Stimulated activated memory B cell treated with anti-CD40 and anti-IgM and Interleukin-4, amounts not matched to agents 10 μg/mL and 1 μg/mL and 100 μg/mL, for 72 hours (primary cell): ENCODE results near the gene DLG2.

Experiments used
- ATAC-seq: fragments of 150-1000 bp; cut with Tn5 transposase; 2 replicates; pipeline ENCODE4 v1.10.0; 2021
- H3K27ac Mint-ChIP-seq: one replicate; pipeline ENCODE4 v1.8.0; 2022; ENCODE audit warnings: mild to moderate bottlenecking, mixed read lengths
- H3K27me3 Mint-ChIP-seq: one replicate; pipeline ENCODE4 v1.8.0; 2022; ENCODE audit warnings: mixed read lengths
- H3K36me3 Mint-ChIP-seq: one replicate; pipeline ENCODE4 v1.8.0; 2022; ENCODE audit warnings: mixed read lengths
- H3K4me1 Mint-ChIP-seq: one replicate; pipeline ENCODE4 v1.8.0; 2022; ENCODE audit warnings: mixed read lengths
- H3K4me3 Mint-ChIP-seq: one replicate; pipeline ENCODE4 v1.8.0; 2022; ENCODE audit warnings: mild to moderate bottlenecking, moderate library complexity, mixed read lengths
- H3K9me3 Mint-ChIP-seq: one replicate; pipeline ENCODE4 v1.8.0; 2022; ENCODE audit warnings: mixed read lengths

Gene DLG2

DNA sequence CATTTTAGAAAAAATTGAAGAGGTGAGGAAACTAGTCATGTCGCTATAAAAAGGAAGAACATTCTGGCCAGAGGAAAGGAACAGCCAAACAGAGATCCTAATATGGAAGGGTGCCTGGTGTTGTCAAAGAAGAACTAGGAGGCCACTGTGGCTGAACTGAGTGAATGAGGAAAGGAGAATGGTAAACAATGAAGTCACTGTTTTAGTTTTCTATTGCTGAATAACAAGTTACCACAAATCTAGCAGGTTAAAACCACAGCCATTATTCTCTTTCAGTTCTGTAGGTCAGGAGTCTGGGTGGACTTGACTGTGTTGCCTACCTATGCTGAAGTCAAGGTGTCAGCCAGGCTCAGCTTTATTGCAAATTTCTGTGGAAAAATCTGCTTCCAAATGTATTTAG lies 1791.7 kb downstream of the DLG2 start:
- no peak overlapping the region for H3K4me3 Mint-ChIP-seq
- no peak for ATAC-seq
- H3K27me3 Mint-ChIP-seq: peaks cover 10% of the 10 kb centered on the region
- no peaks in the 10 kb centered on the region for H3K36me3 Mint-ChIP-seq
- H3K9me3 Mint-ChIP-seq: no peaks in the 10 kb centered on the region
- H3K4me1 Mint-ChIP-seq: no peaks in the 10 kb centered on the region
- H3K27ac Mint-ChIP-seq: no peak overlapping the region

DNA sequence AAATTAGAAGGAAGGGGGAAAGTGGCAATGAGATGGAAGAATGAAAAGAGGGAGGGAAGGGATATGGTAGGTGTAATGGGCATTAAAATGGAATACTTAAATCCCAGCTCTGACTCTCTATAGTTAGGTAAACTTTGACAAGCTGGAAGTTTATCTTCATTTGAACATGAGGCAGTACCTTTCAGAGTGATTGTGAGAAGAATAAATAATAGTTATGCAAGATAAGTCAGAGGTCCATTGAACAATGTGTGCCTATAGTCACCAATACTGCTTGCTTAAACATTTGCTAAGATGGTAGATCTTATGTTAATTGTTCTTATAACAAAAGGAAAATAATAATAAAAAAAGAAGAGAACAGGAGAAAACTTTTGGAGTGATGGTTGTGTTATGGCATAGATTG lies 1795.2 kb downstream of the DLG2 start:
- Mint-ChIP-seq H3K4me1 (no peaks in the 10 kb centered on the region), H3K27me3 (no peaks in the 10 kb centered on the region), H3K36me3 (no peaks in the 10 kb centered on the region), H3K27ac (no peak overlapping the region), H3K9me3 (no peaks in the 10 kb centered on the region), H3K4me3 (no peak overlapping the region)
- no peak for ATAC-seq

DNA sequence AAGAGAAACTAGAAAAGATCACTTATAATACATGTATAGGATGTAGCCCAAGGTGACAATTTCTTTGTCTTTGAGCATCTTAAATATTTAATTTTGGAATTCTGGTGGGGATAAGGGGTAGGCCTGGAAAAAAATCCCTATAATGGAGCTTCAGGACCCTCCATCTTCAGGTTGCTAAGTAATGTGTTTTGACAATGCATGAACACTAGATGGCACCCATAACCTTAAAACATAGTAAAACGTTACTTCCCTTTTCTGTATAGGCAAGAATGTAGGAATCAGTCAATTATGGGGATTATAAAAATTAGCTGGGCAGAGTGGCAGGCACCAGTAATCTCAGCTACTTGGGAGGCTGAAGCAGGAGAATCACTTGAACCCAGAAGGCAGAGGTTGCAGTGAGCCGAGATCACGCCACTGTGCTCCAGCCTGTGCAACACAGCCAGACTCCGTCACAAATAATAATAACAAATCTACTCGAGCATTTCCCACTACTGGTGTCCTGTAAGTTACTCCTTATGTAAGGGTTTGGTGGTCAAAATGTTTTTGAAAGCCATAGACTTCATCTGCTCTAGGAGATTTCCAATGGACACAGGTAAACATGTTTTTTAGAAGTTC lies 1799.1 kb downstream of the DLG2 start:
- peak; percentile 62 for ATAC-seq
- Mint-ChIP-seq H3K9me3 (no peaks in the 10 kb centered on the region), H3K4me1 (no peaks in the 10 kb centered on the region), H3K36me3 (no peaks in the 10 kb centered on the region), H3K4me3 (no peak overlapping the region), H3K27me3 (no peaks in the 10 kb centered on the region), H3K27ac (no peak overlapping the region)

DNA sequence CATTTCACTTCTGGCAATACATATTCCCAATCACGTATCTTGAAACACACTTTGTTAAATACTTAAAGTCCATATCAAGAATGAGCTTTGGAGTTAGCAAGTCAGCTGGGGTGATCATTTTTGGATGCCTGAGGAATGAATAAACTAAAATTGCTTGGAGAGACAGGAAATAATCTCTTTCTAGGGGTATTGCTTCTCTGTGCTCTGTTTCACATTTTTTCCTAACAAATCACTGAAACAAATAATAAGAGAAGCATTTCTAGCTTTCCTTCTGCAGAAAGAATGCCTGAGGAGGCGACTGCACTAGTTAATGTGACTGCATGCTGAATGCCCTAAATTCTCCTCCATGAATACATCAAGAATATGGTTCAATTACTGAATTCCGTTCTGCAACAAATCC lies 1799.6 kb downstream of the DLG2 start:
- Mint-ChIP-seq H3K4me1 (no peaks in the 10 kb centered on the region), H3K9me3 (no peaks in the 10 kb centered on the region), H3K36me3 (no peaks in the 10 kb centered on the region), H3K27me3 (no peaks in the 10 kb centered on the region), H3K27ac (no peak overlapping the region), H3K4me3 (no peak overlapping the region)
- no peak for ATAC-seq

DNA sequence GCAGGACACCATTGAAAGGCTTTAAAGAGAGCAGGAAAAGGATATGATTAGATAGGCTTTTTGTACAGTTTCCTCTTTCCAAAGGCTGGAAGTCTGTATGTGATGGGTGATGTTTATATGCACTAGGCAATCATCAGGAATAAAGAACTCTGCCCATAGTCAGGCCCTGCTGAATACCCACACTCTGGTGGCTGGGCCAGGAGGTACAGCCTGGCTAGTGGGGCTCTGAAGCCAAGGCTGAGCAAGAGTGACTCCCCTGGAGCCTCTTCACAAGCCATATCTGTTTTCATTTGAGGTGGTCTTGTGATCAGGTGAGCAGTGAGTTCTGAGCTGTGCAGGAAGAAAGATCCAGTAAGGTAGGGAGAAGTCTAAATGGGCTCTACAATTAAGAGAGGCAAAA lies 1801.1 kb downstream of the DLG2 start:
- H3K27me3 Mint-ChIP-seq: no peaks in the 10 kb centered on the region
- no peaks in the 10 kb centered on the region for H3K36me3 Mint-ChIP-seq
- ATAC-seq: peak; percentile 31
- no peak overlapping the region for H3K4me3 Mint-ChIP-seq
- no peak overlapping the region for H3K27ac Mint-ChIP-seq
- H3K4me1 Mint-ChIP-seq: no peaks in the 10 kb centered on the region
- H3K9me3 Mint-ChIP-seq: no peaks in the 10 kb centered on the region

DNA sequence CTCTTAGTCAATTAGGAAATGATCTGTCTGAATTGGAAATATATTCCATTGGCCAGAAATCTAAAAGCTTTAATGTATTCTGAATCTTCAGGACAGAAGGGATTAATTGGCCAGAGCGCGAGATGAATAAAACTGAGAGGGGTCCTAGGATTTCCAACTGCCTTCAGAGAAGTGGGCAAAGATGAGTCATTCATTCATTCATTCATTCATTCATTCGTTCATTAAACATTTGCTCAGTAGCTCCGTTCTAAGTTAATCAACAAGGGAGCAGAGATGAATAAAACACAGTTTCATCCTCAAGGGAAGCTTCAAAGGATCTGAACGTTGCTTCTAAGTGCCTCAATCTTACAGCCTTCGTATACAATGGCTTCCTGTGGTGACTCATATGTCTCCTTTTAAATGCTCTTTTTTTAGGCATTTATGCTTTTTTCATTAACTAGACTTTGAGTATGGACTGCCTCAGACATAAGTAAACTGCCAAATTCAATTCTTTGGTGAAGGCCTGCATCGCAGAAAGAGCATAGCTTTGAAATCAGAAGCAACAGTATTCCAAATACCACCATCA lies 1803.6 kb downstream of the DLG2 start:
- no peak overlapping the region for H3K27ac Mint-ChIP-seq
- no peaks in the 10 kb centered on the region for H3K27me3 Mint-ChIP-seq
- ATAC-seq: no peak
- no peaks in the 10 kb centered on the region for H3K9me3 Mint-ChIP-seq
- no peaks in the 10 kb centered on the region for H3K36me3 Mint-ChIP-seq
- no peaks in the 10 kb centered on the region for H3K4me1 Mint-ChIP-seq
- no peak overlapping the region for H3K4me3 Mint-ChIP-seq

DNA sequence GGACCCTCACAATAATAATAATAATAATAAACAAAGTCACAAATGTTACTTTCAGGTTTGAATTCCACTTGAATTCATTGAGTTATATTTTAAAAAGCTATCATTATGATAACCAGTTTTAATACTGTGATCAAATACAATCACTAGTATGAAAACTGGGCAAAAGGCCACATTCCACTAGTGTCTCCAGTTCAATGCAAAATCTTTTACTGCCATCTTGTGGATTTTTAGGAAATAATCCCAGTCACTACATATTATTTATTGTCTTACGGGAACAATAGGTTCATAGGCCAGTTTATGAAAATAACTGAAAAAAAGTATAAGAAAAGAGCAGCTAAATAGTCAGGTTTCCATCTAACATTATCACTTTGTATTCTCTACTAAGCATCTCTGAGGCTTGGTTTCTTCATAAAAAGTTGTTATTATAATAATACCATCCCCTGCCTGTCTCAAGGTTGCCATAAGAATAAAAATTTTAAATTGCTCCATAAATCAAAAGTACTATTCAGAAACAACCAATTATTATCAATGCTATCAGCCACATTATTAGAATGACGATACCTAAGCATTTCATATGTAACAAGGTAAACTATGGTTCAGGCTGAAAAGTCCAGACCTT lies 1807.1 kb downstream of the DLG2 start:
- Mint-ChIP-seq H3K9me3 (no peaks in the 10 kb centered on the region), H3K36me3 (no peaks in the 10 kb centered on the region), H3K4me3 (no peak overlapping the region), H3K27ac (no peak overlapping the region), H3K4me1 (no peaks in the 10 kb centered on the region), H3K27me3 (no peaks in the 10 kb centered on the region)
- no peak for ATAC-seq

DNA sequence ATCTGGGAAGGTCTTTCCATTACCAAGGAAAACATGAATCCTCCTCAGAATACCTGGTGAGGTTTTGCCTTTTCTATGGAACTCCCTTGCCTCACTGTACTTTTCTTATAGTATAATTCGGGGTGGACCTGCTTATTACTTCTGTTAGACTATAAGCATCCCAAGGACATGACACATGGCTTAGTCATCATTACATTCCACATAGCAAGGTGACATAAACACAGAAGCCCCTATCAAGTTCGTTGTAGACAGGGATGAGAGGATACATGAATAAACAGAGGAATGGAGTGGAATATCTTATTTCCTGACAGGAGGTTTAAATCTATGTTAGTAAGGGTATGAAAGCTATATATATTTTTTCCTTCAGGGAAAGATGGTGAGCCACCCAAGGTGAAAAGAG lies 1808.8 kb downstream of the DLG2 start:
- H3K36me3 Mint-ChIP-seq: no peaks in the 10 kb centered on the region
- H3K27ac Mint-ChIP-seq: no peak overlapping the region
- H3K27me3 Mint-ChIP-seq: no peaks in the 10 kb centered on the region
- H3K4me1 Mint-ChIP-seq: no peaks in the 10 kb centered on the region
- no peak overlapping the region for H3K4me3 Mint-ChIP-seq
- no peak for ATAC-seq
- H3K9me3 Mint-ChIP-seq: no peaks in the 10 kb centered on the region

DNA sequence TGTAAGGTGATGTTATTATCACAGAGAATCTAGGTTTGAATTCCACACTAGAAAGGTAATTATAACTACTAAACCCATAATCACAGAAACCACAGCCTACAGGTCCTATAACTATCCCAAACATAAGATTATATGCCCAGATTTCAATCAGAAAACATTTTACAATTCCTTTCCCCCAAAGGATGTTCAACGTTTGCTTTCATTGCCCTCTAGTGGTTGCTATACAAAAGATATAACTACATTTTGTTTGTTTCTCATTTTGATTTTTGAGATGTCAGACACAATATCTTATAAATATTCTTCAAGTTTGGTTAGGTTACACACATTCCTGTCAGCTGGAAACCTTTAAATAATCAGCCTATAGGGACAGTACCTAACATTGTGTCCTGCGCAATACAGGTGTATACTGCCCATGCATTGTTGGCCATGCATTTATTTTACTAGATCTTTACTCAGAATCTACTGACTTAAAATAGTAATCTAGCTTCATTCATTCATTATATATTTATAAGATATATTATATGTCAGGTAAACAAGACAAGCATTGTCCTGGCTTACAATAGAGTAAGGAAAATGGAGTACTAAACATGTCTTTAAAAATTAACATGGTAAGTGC lies 1810.5 kb downstream of the DLG2 start:
- H3K36me3 Mint-ChIP-seq: no peaks in the 10 kb centered on the region
- H3K4me1 Mint-ChIP-seq: no peaks in the 10 kb centered on the region
- no peak overlapping the region for H3K27ac Mint-ChIP-seq
- H3K9me3 Mint-ChIP-seq: no peaks in the 10 kb centered on the region
- H3K27me3 Mint-ChIP-seq: no peaks in the 10 kb centered on the region
- no peak for ATAC-seq
- no peak overlapping the region for H3K4me3 Mint-ChIP-seq

DNA sequence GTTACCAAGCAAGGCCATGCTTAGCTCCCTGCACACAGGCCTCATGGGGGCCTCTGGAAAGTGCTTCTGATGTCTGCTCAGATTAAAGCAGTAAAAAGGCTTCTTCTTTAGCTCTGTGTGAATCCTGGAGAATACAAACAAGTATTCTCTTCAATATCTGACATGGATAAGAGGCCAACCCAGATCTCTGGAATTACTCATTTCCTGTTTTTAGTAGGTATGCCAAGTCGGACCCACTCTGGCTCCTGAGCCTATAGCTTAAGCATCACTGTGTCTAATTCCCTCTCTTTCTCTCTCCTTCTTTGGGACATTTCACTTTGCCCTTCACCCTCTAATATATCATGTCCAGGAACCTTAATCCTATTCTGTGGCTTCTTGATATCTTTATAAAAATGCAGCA lies 1811.4 kb downstream of the DLG2 start:
- Mint-ChIP-seq H3K4me3 (no peak overlapping the region), H3K27me3 (no peaks in the 10 kb centered on the region), H3K9me3 (no peaks in the 10 kb centered on the region), H3K36me3 (no peaks in the 10 kb centered on the region), H3K4me1 (no peaks in the 10 kb centered on the region), H3K27ac (no peak overlapping the region)
- no peak for ATAC-seq

DNA sequence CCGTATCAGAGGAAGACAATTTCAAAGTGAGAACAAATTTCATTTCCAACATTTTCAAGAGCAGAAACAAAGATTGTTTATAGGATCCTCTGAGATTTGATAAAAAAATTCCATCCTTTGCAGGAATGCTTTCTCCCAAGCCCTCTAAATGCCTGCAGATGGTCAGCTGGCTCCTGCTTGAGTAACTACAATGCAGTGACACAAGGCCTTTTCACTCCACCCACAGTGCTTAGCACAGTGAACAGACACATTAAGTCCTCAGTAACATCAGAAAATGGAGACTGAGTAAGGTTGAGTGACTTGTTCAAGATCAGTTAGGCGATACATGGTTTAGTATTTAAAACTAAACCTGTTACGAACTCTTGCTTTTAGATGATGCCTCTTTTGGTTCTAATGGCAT lies 1813.8 kb downstream of the DLG2 start:
- Mint-ChIP-seq H3K4me3 (no peak overlapping the region), H3K27me3 (peaks cover 8% of the 10 kb centered on the region), H3K9me3 (no peaks in the 10 kb centered on the region), H3K4me1 (no peaks in the 10 kb centered on the region), H3K27ac (no peak overlapping the region), H3K36me3 (no peaks in the 10 kb centered on the region)
- ATAC-seq: no peak

DNA sequence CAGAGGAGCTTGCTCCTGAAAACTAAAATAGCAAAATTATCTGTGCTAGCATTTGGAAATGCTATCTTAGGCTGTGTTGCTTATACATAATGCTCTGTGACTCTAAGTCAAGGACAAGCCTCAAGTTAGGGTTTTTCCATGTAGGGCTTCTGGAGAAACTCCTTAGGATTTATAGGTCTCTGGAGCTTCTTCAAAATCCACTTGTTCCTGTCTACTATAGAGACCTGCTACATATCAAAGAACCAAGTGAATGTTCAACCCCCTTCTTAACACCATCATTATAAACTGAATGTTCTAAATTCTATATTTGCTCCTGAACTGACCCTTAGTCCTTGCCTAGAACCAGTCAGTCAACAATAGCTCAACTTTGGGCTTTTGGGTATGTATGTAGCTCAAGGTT lies 1817.9 kb downstream of the DLG2 start:
- H3K9me3 Mint-ChIP-seq: no peaks in the 10 kb centered on the region
- no peak for ATAC-seq
- no peak overlapping the region for H3K27ac Mint-ChIP-seq
- no peaks in the 10 kb centered on the region for H3K4me1 Mint-ChIP-seq
- H3K27me3 Mint-ChIP-seq: peaks cover 8% of the 10 kb centered on the region
- no peaks in the 10 kb centered on the region for H3K36me3 Mint-ChIP-seq
- H3K4me3 Mint-ChIP-seq: no peak overlapping the region

DNA sequence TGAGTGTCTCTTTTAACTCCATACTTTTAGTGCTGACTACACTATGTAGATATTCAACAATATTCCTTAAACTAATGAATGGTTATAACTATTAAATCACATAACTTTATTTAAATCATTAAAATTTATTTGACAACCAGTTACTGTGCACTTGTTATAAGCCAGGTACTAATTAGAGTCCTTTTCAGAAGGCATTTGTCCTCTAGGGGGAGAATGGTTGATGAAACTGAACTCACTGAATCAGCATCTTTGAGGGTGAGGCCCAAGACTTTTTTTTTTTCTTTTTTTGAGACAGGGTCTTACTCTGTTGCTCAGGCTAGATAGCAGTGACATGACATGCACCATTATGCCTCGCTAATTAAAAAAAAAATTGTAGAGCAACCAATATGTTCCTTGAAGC lies 1825.3 kb downstream of the DLG2 start:
- Mint-ChIP-seq H3K4me1 (no peaks in the 10 kb centered on the region), H3K36me3 (no peaks in the 10 kb centered on the region), H3K27ac (no peak overlapping the region), H3K27me3 (peaks cover 6% of the 10 kb centered on the region), H3K4me3 (no peak overlapping the region), H3K9me3 (no peaks in the 10 kb centered on the region)
- no peak for ATAC-seq

DNA sequence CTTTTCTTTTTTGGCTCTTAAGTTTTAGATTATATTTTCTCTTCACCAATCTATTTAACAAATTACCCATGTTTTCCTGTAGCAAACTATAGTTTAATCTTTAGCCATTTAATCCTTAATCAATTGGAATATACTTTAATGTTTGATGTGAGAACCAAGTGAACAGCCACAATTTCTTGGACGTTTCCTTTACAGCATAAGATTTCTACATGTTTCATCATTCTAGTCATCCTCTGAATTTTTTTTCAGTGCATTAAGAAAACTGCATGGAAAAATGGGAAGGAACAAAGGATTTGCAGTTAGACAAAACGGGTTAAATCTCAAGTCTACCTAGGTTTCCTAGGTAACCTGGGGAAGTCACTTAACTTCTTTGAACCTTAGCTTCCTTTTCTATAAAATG lies 1833.8 kb downstream of the DLG2 start:
- Mint-ChIP-seq H3K36me3 (no peaks in the 10 kb centered on the region), H3K4me1 (no peaks in the 10 kb centered on the region), H3K9me3 (no peaks in the 10 kb centered on the region), H3K4me3 (no peak overlapping the region), H3K27me3 (peaks cover 10% of the 10 kb centered on the region), H3K27ac (no peak overlapping the region)
- ATAC-seq: no peak

DNA sequence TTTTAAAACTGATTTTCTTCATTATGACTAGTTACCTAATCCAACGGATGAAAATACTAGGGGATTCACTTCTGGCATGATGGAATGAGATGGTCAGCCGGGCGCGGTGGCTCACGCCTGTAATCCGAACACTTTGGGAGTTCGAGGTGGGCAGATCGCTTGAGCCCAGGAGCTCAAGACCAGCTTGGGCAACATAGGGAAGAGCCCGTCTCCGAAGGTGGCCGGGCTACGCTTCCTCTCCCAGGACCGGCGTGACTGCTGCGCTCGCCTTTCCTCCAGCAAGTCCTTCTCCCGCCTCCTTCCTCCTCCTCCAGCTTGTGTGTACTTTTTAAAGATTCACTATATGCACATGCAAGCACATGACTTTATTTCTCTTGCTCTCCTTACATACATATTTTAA lies 1835.6 kb downstream of the DLG2 start:
- no peaks in the 10 kb centered on the region for H3K4me1 Mint-ChIP-seq
- no peaks in the 10 kb centered on the region for H3K9me3 Mint-ChIP-seq
- no peaks in the 10 kb centered on the region for H3K36me3 Mint-ChIP-seq
- H3K27me3 Mint-ChIP-seq: peaks cover 2% of the 10 kb centered on the region
- H3K27ac Mint-ChIP-seq: no peak overlapping the region
- ATAC-seq: no peak
- H3K4me3 Mint-ChIP-seq: no peak overlapping the region

DNA sequence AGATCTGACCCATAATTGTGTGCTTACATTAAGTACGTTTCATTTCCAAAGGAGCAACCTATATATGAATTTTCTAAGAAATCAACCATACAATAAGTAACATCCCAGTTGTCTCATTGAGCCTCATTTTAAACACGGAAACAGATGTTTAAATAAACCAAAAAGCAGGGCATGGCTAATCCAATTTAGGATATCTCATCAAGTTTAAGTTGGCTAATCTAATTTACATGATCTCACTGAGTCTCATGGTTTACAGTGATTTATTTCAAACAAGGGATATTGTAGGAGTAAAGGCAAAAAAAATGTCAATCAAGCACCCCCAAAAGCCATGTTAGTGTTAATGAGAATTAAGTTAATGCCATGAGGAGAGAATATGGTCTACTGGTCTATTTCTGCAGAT lies 1841.2 kb downstream of the DLG2 start:
- ATAC-seq: no peak
- no peaks in the 10 kb centered on the region for H3K4me1 Mint-ChIP-seq

More for the DNA sequence above, 1841.2 kb downstream of the DLG2 start:
- H3K9me3 Mint-ChIP-seq: no peaks in the 10 kb centered on the region
- peaks cover 6% of the 10 kb centered on the region for H3K27me3 Mint-ChIP-seq
- no peaks in the 10 kb centered on the region for H3K36me3 Mint-ChIP-seq
- H3K4me3 Mint-ChIP-seq: no peak overlapping the region
- H3K27ac Mint-ChIP-seq: no peak overlapping the region
